PC-3 (cell line): Measurements from ENCODE around the gene DDX39B. TPM values are rescaled to one million over a fixed set of nuclear protein-coding genes. Genes with fewer than 3 reads are reported as not detected.
"Not testable (repeated sequence)": the region's sequence is repeated elsewhere in the genome, so short reads cannot be mapped to it uniquely, and the experiment has no call there.

Experiments
- ATAC-seq: fragments of 200-7000 bp; cut with Tn5 transposase; 2 replicates; pipeline ENCODE4 v1.9.1; 2020; ENCODE audit warnings: mild to moderate bottlenecking, moderate library complexity
- BruUV-seq: library from RNA; stranded (reverse); fragments of 400-500 nt; replicated peaks from 2 replicates; lab custom pipeline; 2021; lab: Mats Ljungman, UMichigan
- CTCF ChIA-PET: fragments of 300-600 bp; sonication (Branson Sonifier 250); formaldehyde crosslinking; loops from one replicate; lab custom pipeline; 2022; ENCODE audit warnings: antibody characterized with exemption; lab: Charles Lee
- POLR2A ChIA-PET: fragments of 300-600 bp; sonication (Branson Sonifier 250); formaldehyde crosslinking; loops from one replicate; lab custom pipeline; 2022; ENCODE audit warnings: antibody characterized with exemption; ENCODE audit not compliant: unreplicated experiment; lab: Charles Lee
- DNase-seq: peaks from one replicate; pipeline ENCODE4 v3.0.0-alpha.2; 2015
- H2AFZ ChIP-seq: fragments of 300-600 bp; sonication (generic); 2 replicates; pipeline ENCODE4 v1.6.0; 2016; ENCODE audit warnings: antibody characterized with exemption, low read length
- H3F3A ChIP-seq: fragments of 300-600 bp; sonication (generic); one replicate; pipeline ENCODE4 v1.6.0; 2017; ENCODE audit warnings: antibody characterized with exemption, low read length, control low read depth, mild to moderate bottlenecking; ENCODE audit not compliant: unreplicated experiment
- H3K27ac ChIP-seq: fragments of 300-600 bp; sonication (generic); 2 replicates; pipeline ENCODE4 v1.5.1; 2016; ENCODE audit warnings: mild to moderate bottlenecking, low read length
- H3K27me3 ChIP-seq: fragments of 300-600 bp; sonication (generic); 2 replicates; pipeline ENCODE4 v1.6.1; 2016; ENCODE audit warnings: low read length, mixed read lengths
- H3K36me3 ChIP-seq: fragments of 300-600 bp; sonication (generic); 2 replicates; pipeline ENCODE4 v1.6.1; 2016; ENCODE audit warnings: low read depth, mixed run types, low read length, mixed read lengths
- H3K4me1 ChIP-seq: fragments of 300-600 bp; sonication (generic); 2 replicates; pipeline ENCODE4 v1.5.1; 2016; ENCODE audit warnings: low read length; ENCODE audit not compliant: insufficient read depth
- H3K4me2 ChIP-seq: fragments of 300-600 bp; sonication (generic); 2 replicates; pipeline ENCODE4 v1.6.0; 2016; ENCODE audit warnings: low read length
- H3K4me3 ChIP-seq: fragments of 300-600 bp; sonication (generic); 2 replicates; pipeline ENCODE4 v1.5.1; 2016; ENCODE audit warnings: mild to moderate bottlenecking, low read length, mixed read lengths
- H3K79me2 ChIP-seq: fragments of 300-600 bp; sonication (generic); 2 replicates; pipeline ENCODE4 v1.6.1; 2017; ENCODE audit warnings: low read length, mixed read lengths
- H3K9ac ChIP-seq: fragments of 300-600 bp; sonication (generic); 2 replicates; pipeline ENCODE4 v1.6.0; 2016; ENCODE audit warnings: mild to moderate bottlenecking, low read length
- H3K9me2 ChIP-seq: fragments of 300-600 bp; sonication (generic); replicated peaks from 2 replicates; pipeline ENCODE4 v1.6.1; 2016; ENCODE audit warnings: mixed run types, low read length, mixed read lengths
- H3K9me3 ChIP-seq: fragments of 300-600 bp; sonication (generic); 2 replicates; pipeline ENCODE4 v1.6.1; 2016; ENCODE audit warnings: low read length, mixed read lengths
- H4K20me1 ChIP-seq: fragments of 300-600 bp; sonication (generic); 2 replicates; pipeline ENCODE4 v1.6.1; 2016; ENCODE audit warnings: low read length, mixed read lengths
- EZH2 ChIP-seq: fragments of 300-600 bp; sonication (generic); IDR thresholded peaks from one replicate; pipeline ENCODE4 v1.6.1; 2017; ENCODE audit warnings: antibody characterized with exemption, mild to moderate bottlenecking, low read length; ENCODE audit not compliant: unreplicated experiment
- EZH2phosphoT487 ChIP-seq: fragments of 300-600 bp; sonication (generic); IDR thresholded peaks from 2 replicates; pipeline ENCODE4 v1.6.1; 2018; ENCODE audit warnings: mild to moderate bottlenecking, antibody characterized with exemption, low read length, borderline replicate concordance
- intact Hi-C: fragments of 100-400 bp; cut with micrococcal nuclease; formaldehyde crosslinking; loops from 2 replicates; pipeline ENCODE4 v1.9.0; 2023
- total RNA-seq: library from RNA; depleted of rRNA; stranded (reverse); fragments of >200 nt; gene quantifications from 2 replicates; pipeline ENCODE4 v1.2.3, GENCODE V29; 2014
- TF ChIP-seq, protein P1 (sequence below): fragments of 300-600 bp; sonication (generic); conservative IDR thresholded peaks from 2 replicates; pipeline ENCODE4 v1.5.1; 2017; ENCODE audit warnings: antibody characterized with exemption, low read depth, mild to moderate bottlenecking, low read length

Gene DDX39B
- total RNA-seq, 1 experiment from 2014 or later, result 465 TPM

DNA sequence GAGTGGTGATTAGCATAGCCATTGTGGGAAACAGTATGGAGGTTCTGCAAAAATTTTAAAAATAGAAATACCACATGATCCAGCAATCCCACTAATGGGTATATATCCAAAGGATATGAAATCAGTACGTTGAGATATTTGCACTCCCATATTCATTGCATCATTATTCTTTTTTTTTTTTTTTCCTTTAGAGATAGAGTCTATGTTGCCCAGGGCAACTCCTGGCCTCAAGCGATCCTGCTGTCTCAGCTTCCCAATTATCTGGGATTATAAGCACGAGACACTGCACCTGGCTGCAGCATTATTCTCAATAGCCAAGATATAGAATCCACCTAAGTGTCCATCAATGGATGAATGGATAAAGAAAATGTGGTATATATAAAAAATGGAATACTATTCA is 20.0 kb downstream of the DDX39B start:
- no peak overlapping the region for H3K4me3 ChIP-seq
- H3K9ac ChIP-seq, result no peak overlapping the region
- intact Hi-C loops, result no loop called here
- H3K79me2 ChIP-seq, result no peaks in the 10 kb centered on the region
- H3K9me3 ChIP-seq, result no peaks in the 10 kb centered on the region
- H3K4me2 ChIP-seq, result no peak overlapping the region
- TF ChIP-seq EZH2phosphoT487 (no peak), EZH2 (no peak)
- TF ChIP-seq, protein P1, sequence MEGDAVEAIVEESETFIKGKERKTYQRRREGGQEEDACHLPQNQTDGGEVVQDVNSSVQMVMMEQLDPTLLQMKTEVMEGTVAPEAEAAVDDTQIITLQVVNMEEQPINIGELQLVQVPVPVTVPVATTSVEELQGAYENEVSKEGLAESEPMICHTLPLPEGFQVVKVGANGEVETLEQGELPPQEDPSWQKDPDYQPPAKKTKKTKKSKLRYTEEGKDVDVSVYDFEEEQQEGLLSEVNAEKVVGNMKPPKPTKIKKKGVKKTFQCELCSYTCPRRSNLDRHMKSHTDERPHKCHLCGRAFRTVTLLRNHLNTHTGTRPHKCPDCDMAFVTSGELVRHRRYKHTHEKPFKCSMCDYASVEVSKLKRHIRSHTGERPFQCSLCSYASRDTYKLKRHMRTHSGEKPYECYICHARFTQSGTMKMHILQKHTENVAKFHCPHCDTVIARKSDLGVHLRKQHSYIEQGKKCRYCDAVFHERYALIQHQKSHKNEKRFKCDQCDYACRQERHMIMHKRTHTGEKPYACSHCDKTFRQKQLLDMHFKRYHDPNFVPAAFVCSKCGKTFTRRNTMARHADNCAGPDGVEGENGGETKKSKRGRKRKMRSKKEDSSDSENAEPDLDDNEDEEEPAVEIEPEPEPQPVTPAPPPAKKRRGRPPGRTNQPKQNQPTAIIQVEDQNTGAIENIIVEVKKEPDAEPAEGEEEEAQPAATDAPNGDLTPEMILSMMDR, result no peak
- CTCF ChIA-PET, result no interaction called here
- H3K9me2 ChIP-seq, result no peaks in the 10 kb centered on the region
- DNase-seq (no peak), ATAC-seq (no peak)
- POLR2A ChIA-PET, result no interaction called here
- peaks cover 8% of the 10 kb centered on the region for H3K4me1 ChIP-seq
- H3K27ac ChIP-seq, result no peak overlapping the region
- no peaks in the 10 kb centered on the region for H3K36me3 ChIP-seq
- BruUV-seq, result no TSS peak
- H4K20me1 ChIP-seq, result no peaks in the 10 kb centered on the region
- H3K27me3 ChIP-seq, result no peaks in the 10 kb centered on the region
- H3F3A ChIP-seq, result no peaks in the 10 kb centered on the region
- H2AFZ ChIP-seq, result no peak overlapping the region

DNA sequence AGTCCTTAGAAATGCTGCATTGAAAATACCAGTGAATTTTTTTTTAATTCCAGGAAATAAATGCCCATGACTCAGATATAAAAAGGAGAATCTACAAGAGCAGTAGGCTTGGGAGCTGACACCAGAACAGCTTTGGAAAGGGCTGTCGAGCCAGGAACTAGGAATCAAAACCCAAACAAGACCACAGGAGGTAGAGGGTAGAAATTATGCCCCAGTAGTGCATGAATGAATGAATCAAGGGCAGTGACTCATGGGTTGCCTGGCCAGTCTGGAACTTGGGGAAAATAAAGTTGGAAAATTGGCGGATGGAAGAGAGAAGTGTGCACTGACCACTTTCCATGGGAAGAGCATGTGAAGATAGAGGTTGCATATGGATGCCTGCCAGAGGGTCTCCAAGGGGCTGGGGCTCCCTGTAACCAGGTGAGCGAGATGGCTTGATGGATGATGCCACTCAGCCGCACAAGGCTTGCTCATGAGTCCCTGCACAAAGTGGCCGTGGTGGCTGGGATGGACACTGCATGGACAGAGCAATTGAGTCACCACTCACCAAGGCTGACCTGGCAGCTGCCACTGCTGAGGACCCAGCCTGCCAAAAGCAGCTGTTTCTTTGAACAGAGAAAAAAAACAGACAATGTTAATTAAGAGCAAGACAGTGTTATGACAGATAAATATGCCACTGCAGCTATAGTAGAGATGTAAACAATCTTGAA is 28.2 kb downstream of the DDX39B start:
- Histone ChIP-seq H2AFZ (no peak overlapping the region), H3K79me2 (no peaks in the 10 kb centered on the region), H3K27ac (no peak overlapping the region), H3K9me3 (no peaks in the 10 kb centered on the region), H3K9me2 (no peaks in the 10 kb centered on the region), H3K4me3 (no peak overlapping the region), H3K4me2 (no peak overlapping the region), H3F3A (no peaks in the 10 kb centered on the region), H3K9ac (no peak overlapping the region), H3K4me1 (peaks cover 14% of the 10 kb centered on the region; the same call in 1 of the 2 replicates), H3K27me3 (no peaks in the 10 kb centered on the region), H3K36me3 (peaks cover 23% of the 10 kb centered on the region), H4K20me1 (no peaks in the 10 kb centered on the region)
- TF ChIP-seq, protein P1, result no peak
- TF ChIP-seq EZH2 (no peak), EZH2phosphoT487 (no peak)
- TSS peak; percentile 27 for BruUV-seq
- intact Hi-C loops, result no loop called here
- ATAC-seq (no peak; the same call in 1 of the 2 replicates), DNase-seq (peak; percentile 32)
- ChIA-PET POLR2A (no interaction called here), CTCF (interaction anchor here (0.7 kb wide), 1 partner anchor 63 kb away, joined by 5 read pairs; no protein-coding TSS in a partner anchor)

DNA sequence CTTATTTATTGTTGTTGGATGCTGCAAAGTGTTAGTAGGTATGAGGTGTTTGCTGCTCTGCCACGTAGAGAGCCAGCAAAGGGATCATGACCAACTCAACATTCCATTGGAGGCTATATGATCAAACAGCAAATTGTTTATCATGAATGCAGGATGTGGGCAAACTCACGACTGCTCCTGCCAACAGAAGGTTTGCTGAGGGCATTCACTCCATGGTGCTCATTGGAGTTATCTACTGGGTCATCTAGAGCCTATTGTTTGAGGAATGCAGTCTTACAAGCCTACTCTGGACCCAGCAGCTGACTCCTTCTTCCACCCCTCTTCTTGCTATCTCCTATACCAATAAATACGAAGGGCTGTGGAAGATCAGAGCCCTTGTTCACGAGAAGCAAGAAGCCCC is 31.8 kb downstream of the DDX39B start:
- Histone ChIP-seq H3K4me2 (no peak overlapping the region), H3K79me2 (peaks cover 2% of the 10 kb centered on the region), H3K36me3 (peaks cover 48% of the 10 kb centered on the region), H3K9ac (no peak overlapping the region), H3K27ac (no peak overlapping the region), H4K20me1 (no peaks in the 10 kb centered on the region), H3K4me1 (peaks cover 11% of the 10 kb centered on the region; the same call in 1 of the 2 replicates), H2AFZ (no peak overlapping the region), H3K9me2 (no peaks in the 10 kb centered on the region), H3K27me3 (no peaks in the 10 kb centered on the region), H3K4me3 (no peak overlapping the region), H3F3A (no peaks in the 10 kb centered on the region), H3K9me3 (no peaks in the 10 kb centered on the region)
- TF ChIP-seq EZH2phosphoT487 (no peak), EZH2 (no peak)
- TF ChIP-seq, protein P1, result no peak
- no TSS peak for BruUV-seq
- DNase-seq (peak; percentile 51), ATAC-seq (peak; percentile 27; the same call in 1 of the 2 replicates)
- ChIA-PET POLR2A (no interaction called here), CTCF (no interaction called here)
- intact Hi-C loops, result no loop called here

DNA sequence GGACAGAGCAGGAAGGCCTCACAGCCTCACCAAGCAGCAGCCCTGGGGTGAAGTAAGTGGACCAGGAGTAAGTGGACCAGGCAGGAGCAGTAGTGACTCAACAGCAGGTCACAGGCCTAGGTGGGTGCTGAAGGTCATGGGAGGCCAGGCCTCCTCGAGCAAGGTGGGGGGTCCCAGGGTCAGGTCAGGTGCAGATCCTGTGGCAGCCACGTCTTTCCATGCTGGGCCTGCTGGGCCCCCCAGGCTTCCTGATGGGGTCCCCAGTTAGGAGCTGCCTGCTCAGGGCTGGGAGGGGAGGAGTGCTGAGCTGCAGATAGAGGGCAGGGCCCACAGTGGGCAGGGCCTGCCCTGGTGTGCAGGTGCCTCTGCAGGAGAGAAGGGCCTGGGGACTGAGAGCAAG is 32.8 kb downstream of the DDX39B start:
- H3K4me3 ChIP-seq, H4K20me1 ChIP-seq, H3K9me3 ChIP-seq, CTCF ChIA-PET, BruUV-seq, POLR2A ChIA-PET, ATAC-seq, H3K9ac ChIP-seq, H3K27ac ChIP-seq, DNase-seq, H3K4me2 ChIP-seq, H3K27me3 ChIP-seq, intact Hi-C loops, H3K9me2 ChIP-seq, H3F3A ChIP-seq, H2AFZ ChIP-seq: not testable (repeated sequence)
- peaks cover 11% of the 10 kb centered on the region for H3K79me2 ChIP-seq
- H3K36me3 ChIP-seq, result peaks cover 48% of the 10 kb centered on the region
- peaks cover 11% of the 10 kb centered on the region; the same call in 1 of the 2 replicates for H3K4me1 ChIP-seq
